ENCODE measurements around the gene ADARB2. TPM values are rescaled to one million over a fixed set of nuclear protein-coding genes. Genes with fewer than 3 reads are reported as not detected.

The ADARB2 gene
- total RNA-seq, 4 donors from 2014 or later: 0.32 to 1.6 (median 0.80) TPM

DNA sequence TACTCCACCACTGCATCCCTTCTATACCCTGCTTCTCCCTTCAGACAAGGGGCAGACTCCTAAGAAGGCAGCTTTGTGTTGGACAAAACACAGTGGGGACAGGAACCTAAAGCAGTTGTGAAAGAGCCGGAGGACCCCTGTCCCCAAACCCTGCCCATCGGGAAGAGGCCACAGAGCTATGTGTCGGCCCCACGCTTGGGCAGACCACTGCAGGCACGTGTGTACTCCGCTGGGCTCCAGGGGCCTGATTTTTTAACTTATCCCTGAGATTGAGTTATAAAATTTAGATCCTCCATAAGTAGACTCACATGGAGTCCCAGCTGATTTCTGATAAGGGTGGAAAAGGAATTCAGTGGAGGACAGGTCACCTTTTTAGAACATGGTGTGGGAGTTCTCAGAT is 310.5 kb downstream of the ADARB2 start:
- DNase-seq (ENCODE audit: low spot score in 2 of 2): no peak
- H3K36me3 ChIP-seq: no peaks in the 10 kb centered on the region
- 92% methylated on average over 6 of the region's 6 CpGs for WGBS
- no peaks in the 10 kb centered on the region for H3K27me3 ChIP-seq
- H3K4me3 ChIP-seq: no peak overlapping the region
- peaks cover 4% of the 10 kb centered on the region for H3K9me3 ChIP-seq
- TF ChIP-seq EP300 (IDR thresholded peaks at IDR 0.05) (no peak), CTCF (IDR thresholded peaks at IDR 0.05) (no peak), POLR2AphosphoS5 (IDR thresholded peaks at IDR 0.05) (no peak), POLR2A (IDR thresholded peaks at IDR 0.05) (no peak)
- no peak overlapping the region for H3K27ac ChIP-seq
- no peaks in the 10 kb centered on the region for H3K4me1 ChIP-seq

- 63% methylated on average over 7 of the region's 7 CpGs for WGBS
- H3K36me3 ChIP-seq: no peaks in the 10 kb centered on the region
- H3K27me3 ChIP-seq: peaks cover under 1% of the 10 kb centered on the region
- no peaks in the 10 kb centered on the region for H3K4me1 ChIP-seq
- no peak overlapping the region for H3K27ac ChIP-seq
- no peak overlapping the region for H3K4me3 ChIP-seq
- TF ChIP-seq POLR2AphosphoS5 (IDR thresholded peaks at IDR 0.05) (no peak), EP300 (IDR thresholded peaks at IDR 0.05) (no peak), POLR2A (IDR thresholded peaks at IDR 0.05) (no peak)
- no peak for DNase-seq (ENCODE audit: low spot score in 2 of 2)
- no peaks in the 10 kb centered on the region for H3K9me3 ChIP-seq
Measured at GRCh38 chr10:1425879-1426278, 311.4 kb downstream of the ADARB2 start.

DNA sequence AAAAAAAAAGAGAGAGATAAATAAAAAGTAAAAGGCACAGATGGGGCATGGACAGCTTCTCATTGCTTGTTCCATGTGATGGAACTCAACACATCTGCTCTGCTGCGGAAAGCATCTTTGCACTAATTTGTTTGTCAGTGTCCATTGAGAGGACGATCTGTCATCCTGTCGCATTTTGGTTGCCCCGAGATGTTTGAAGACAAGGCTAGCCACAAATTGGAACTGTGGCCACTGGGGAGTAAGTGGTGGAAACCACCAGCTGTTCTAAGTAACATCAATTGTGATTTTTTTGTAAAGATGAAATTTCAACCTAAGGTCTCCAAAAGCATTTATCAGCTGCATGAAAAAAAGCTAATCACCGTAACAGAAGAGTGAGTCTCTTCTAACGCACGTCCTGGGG is 312.7 kb downstream of the ADARB2 start:
- no peak for DNase-seq (ENCODE audit: low spot score in 2 of 2)
- Histone ChIP-seq H3K4me3 (no peak overlapping the region), H3K36me3 (no peaks in the 10 kb centered on the region), H3K27ac (no peak overlapping the region), H3K4me1 (no peaks in the 10 kb centered on the region), H3K9me3 (no peaks in the 10 kb centered on the region), H3K27me3 (peaks cover 5% of the 10 kb centered on the region)
- 84% methylated on average over 7 of the region's 7 CpGs for WGBS
- TF ChIP-seq POLR2AphosphoS5 (IDR thresholded peaks at IDR 0.05) (no peak), CTCF (IDR thresholded peaks at IDR 0.05) (no peak), POLR2A (IDR thresholded peaks at IDR 0.05) (no peak), EP300 (IDR thresholded peaks at IDR 0.05) (no peak)

DNA sequence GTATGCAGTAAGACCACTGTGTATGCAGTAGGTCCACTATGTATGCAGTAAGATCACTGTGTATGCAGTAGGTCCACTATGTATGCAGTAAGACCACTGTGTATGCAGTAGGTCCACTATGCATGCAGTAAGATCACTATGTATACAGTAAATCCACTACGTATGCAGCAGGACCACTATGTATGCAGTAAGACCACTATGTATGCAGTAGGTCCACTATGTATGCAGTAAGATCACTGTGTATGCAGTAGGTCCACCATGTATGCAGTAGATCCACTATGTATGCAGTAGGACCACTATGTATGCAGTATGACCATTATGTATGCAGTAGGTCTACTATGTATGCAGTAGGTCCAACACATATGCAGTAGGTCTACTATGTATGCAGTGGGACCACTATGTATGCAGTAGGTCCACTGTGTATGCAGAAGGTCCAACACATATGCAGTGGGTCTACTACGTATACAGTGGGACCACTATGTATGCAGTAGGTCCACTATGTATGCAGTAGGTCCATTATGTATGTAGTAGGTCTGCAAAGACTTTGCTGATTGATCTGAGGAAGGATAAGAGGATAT is 313.6 kb downstream of the ADARB2 start:
- no peak overlapping the region for H3K4me3 ChIP-seq
- TF ChIP-seq POLR2A (IDR thresholded peaks at IDR 0.05) (no peak), EP300 (IDR thresholded peaks at IDR 0.05) (no peak), CTCF (IDR thresholded peaks at IDR 0.05) (no peak), POLR2AphosphoS5 (IDR thresholded peaks at IDR 0.05) (no peak)
- peaks cover 7% of the 10 kb centered on the region for H3K27me3 ChIP-seq
- no peak for DNase-seq (ENCODE audit: low spot score in 2 of 2)
- H3K4me1 ChIP-seq: no peaks in the 10 kb centered on the region
- H3K27ac ChIP-seq: no peak overlapping the region
- 100% methylated on average over 1 of the region's 2 CpGs for WGBS
- H3K36me3 ChIP-seq: no peaks in the 10 kb centered on the region
- H3K9me3 ChIP-seq: no peaks in the 10 kb centered on the region

DNA sequence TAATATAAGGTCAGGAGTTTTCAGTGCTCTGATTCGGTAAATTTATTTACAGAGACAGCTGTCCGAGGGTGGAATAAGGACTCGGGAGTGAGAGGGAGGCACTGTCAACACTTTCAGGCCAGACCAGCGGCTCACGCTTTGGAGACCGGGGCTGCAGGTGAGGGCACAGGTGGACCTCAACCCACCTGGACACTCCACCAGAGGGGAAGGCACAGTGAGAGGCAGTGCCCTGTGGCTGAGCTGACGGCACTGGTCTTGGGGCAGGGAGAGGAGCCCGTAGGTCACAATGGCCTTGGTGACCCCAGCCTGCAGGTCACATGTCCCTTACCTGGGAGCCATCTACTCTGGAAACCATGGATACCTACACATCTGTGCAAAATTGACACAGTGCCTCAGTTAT is 315.1 kb downstream of the ADARB2 start:
- Histone ChIP-seq H3K4me1 (no peaks in the 10 kb centered on the region), H3K36me3 (no peaks in the 10 kb centered on the region), H3K27ac (no peak overlapping the region), H3K9me3 (no peaks in the 10 kb centered on the region), H3K27me3 (peaks cover 17% of the 10 kb centered on the region), H3K4me3 (no peak overlapping the region)
- WGBS: 94% methylated on average over 8 of the region's 8 CpGs
- no peak for DNase-seq (ENCODE audit: low spot score in 2 of 2)
- no peak for TF ChIP-seq POLR2A (IDR thresholded peaks at IDR 0.05)
- no peak for TF ChIP-seq POLR2AphosphoS5 (IDR thresholded peaks at IDR 0.05)
- TF ChIP-seq CTCF (IDR thresholded peaks at IDR 0.05): no peak
- no peak for TF ChIP-seq EP300 (IDR thresholded peaks at IDR 0.05)

Data from suprapubic skin (tissue), 4 donors.